NCI-H345 treated with DMSO at 0.1 percent for 48 hours (cell line): ENCODE results near the gene SEPTIN5.

ENCODE experiments used
- DNase-seq: peaks from one replicate; lab custom pipeline; 2025; ENCODE audit not compliant: unreplicated experiment; lab: John Stamatoyannopoulos, UW

SEPTIN5 gene

DNA sequence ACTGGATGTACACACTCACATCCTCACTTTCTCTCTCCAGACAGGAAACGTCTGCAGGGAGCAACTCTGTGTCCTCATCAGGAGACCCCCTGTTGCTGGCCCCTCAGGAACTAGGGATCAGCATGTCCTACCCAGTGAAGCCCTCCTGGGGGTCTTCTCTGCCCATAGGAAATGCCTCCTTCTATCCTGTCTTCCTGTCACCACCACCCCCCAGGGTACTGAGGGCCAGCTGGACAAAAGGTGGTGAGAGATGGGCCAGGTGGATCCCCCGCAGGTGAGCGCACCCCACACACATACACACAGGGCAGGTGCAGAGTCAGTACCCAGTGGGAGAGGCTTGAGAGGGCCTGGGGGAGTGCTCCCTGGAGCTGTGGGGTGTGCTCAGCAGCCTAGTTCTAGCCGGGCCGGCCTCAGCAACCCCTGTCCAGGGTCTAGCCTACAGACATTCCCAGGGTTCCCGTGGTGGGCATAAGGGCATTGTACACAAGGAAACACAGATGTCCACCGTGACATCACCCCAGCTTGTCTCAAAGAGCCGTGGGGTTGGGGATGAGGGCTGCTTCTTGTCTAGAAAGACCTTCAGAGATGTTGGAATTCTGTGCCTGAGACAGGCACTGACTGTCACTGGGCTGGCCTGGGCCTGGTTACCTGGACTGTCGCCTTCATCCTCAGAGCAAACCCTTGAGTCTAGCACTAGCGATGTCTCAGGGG, 18.3 kb downstream of the SEPTIN5 start:
- no peak for DNase-seq

DNA sequence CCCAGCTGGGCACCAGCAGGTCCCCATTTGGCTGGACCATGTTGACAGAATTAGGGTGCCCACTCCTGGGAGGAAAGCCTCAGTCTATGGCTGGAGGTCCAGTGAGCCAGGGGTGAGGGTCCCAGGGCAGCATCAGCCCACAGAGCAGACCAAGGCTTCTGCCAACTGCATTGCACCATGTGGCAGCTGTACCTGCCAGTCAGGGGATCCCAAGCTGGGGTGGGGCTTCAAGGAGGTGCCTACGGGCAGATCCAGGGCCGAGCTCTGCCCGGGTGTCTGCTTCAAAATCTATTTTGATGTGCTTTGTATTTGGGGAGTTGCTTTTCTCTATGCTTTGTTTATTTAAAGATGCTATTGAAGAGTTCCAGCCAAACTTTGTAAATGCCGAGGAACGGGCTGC, 19.5 kb downstream of the SEPTIN5 start:
- no peak for DNase-seq

DNA sequence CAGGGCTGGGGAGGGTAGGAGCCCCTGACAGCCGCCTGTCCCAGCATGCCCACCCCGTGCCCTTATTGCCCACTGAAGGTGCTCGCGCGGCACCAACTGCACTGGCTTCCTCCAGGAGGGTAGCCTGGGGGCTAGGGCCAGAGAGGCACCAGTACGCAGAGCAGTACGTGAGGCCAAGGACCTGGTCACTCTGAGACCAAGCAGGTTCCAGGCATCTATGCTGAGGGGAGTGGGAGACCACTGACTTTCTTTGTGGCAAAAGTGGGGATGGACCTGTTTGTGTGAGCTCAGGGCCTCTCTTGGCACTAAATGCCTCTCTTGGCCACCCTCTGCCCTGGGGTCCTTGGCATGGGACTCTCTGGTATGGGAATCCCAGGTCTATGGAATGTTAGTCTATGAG, 19.9 kb downstream of the SEPTIN5 start:
- DNase-seq, result no peak

DNA sequence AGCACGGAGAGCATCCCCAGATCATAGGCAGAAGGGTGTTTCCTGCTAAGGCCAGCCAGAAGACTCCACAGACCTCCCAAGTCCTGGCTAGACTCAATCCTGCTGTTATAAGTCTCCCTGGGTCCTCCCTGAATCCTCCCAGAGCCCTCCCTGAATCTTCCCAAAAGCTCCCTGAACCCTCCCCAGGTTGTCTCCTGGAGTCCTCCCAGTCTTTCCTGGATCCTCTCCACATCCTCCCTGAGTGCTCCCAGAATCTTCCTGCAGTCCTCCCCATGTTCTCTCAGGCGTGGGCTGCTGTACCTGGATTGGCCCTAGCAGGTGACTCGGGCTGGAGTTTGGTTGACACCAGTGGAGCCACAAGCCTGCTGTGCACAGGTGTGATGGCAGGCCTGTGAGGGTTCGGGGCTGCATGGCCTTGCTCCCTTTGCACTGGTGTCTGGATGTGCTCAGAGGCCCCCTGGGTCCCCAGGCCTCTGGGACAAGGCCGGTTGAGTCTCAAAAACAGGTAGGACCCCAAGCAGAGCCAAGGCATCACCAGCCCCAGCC, 20.6 kb downstream of the SEPTIN5 start:
- DNase-seq, result no peak

DNA sequence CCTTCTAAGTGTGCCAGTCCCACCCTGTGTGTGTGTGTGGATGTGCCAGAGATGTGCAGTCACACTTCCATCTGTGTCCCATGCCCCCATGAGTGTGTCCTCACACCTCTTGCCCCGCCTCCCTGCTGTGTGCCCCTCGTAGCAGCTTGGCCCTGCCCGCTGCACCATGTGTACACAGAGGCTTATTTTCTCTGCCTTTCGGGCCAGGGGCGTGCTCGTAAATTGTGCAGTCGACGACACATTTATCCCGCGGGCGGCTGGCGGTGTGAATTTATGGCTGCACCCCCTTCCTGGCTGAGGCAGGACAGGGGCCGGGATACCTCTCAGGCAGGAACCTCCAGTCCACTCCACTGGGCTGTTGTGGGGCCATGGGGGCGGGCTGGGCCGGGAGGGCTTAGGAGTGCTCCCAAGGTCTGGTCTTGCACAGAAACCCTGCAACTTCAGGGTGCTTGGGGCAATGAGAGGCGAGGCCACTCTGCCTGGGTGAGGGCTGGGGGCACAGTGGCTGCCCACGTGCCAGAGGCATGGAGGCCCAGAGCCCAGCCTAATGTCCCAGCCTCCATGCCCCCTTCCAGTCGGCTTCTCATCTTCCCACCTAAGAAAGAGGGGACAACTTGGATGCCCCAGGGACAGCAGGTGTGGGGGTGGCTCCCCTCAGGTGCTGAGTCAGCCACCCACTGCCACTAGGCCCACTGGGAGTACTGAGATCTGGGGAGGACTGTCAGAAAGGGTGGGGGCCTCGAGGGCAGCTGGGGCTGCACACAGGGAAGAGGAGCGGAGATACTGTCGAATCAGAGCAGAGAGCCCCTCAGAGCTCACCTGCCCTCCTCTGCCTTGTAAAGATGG, 21.6 kb downstream of the SEPTIN5 start:
- no peak for DNase-seq

DNA sequence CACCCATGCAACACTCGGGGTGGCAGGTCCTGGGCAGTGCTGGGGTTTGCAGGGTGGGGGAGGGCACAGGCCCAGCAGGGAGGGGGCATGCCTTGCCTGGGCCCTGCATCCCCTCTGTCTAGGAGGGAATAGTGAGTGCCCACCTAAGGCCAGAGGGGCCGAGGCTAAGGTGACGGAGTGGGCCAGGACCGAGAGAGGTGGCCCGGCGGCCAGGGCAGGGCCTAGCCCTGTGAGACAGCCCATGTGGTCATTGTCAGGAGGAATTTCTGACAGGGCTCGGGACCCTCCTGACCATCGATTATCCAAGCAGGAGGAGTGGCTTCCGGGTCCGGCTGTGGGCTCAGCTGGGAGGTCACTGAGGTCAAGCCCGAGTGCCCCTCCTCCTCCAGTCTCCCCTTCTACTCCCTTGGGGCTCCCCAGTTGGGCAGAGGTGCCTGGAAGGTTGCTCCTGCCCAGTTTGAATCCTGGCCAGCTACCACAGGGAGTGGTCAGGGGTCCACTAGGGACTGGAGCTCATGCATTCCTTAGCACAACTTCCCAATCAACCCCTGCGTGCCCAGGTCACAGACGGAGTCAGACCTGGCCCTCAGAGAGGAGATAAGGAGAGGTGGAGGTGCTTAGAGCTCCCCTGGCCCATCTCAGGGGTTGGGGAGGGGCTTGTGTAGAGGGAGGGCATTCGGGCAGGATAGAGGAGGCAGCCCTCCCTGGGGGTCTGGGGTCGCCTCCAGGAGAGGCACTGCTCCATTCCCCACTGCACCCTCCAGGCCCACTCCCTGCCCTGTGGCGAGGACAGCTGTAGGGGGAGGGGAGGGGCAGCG, 23.8 kb downstream of the SEPTIN5 start:
- DNase-seq, result no peak

DNA sequence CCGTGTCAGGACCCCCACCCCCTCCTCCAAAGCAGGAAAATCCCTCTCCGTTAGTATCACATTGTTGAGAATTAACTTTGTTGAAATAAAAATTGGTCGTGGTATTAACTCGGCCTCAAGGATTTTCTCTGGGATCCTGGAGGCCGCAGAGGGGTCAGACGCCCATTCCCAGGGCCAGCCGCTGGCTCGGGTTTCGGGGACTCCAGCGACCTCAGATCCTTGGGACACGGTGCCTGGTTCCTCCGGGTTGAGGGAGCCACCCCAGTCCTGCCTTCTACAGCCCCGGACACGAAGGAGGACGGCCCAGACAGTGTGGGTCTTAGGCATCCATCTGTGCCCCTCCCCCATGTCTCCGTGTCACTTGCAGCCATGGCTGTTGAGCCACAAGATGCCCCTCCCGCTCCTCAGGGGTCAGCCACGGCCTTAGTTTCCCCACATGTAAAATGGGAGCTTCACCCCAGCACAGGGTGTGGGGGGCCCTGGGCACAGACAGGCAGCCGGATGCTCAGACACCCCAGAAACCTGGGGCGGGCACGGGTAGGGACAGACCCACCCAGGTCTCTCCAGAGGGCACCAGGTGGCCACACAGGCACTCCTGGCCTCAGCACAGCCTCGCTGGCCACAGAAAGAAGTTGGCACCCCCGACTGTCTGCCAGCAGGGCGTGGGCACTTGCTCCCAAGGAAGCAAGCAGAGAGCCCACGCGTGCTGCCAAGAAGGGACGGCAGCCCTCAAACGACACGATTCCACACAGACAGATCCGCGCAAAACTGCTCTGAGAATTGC, 24.6 kb downstream of the SEPTIN5 start:
- DNase-seq, result no peak

DNA sequence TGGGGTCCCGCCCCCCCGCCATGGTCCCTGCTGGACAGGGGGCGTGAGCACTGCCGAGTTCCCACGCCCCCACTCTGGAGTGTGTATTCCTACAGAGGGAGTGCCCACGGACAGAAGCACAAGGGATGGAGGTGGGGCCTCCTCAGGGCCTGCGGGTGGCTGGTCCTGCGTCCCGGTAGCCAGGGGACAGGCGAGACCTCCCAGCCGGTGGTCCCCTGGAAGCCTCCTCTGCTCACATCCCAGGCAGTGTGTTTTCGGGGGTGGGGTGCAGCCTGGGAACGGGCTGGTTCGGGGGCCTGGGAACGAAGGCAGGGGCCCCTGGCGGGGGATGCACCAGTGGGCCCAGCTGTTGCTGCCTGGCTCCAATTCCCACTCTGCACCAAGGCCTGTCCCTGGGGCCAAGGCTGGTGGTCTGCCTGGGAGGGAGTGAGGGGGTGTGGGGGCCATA, 25.2 kb downstream of the SEPTIN5 start:
- no peak for DNase-seq

DNA sequence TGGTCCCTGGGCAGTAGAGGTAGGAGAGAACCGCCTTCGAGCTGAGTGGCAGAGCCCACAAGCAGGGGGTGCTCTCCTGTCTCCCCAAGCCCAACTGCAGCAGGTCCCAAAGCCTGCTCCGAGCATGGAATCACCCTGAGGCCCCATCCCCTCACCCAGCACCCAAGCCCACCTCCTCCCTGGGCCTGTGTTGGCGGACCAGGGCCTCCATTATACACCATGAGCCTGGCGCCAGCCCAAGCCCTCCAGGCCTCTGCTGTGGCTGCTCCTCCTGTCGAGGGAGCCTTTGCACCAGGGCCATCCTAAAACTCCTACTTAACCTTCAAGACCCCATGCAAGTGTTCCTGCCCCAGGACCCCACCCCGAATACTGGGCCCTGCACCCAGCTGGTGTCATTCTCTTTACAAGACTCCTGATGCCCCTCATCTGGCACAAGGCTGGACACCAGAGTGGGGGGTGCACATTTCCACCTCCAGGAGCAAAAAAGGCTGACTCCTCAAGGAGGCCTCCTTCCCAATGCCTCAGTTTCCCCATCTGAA, 25.7 kb downstream of the SEPTIN5 start:
- DNase-seq, result no peak

DNA sequence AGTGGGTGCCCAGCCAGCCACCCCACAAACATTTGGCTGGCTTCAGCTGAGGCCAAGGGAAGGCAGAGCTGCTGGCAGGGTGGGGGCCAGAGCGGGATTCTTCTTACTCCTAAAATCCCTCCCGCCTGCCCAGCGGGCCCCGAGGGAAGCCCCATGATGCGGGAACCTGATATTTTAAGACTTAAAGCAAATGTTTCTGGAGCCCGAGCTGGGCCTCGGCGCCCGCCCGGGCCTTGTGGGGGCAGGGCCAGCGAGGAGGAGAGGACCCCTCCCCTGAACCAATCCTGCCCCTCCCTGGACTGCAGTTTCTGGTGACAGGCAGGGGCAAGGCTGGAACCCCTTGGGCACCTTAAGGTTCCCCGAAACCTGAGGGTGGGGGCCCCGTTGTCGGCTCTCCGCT, 26.3 kb downstream of the SEPTIN5 start:
- DNase-seq, result no peak

DNA sequence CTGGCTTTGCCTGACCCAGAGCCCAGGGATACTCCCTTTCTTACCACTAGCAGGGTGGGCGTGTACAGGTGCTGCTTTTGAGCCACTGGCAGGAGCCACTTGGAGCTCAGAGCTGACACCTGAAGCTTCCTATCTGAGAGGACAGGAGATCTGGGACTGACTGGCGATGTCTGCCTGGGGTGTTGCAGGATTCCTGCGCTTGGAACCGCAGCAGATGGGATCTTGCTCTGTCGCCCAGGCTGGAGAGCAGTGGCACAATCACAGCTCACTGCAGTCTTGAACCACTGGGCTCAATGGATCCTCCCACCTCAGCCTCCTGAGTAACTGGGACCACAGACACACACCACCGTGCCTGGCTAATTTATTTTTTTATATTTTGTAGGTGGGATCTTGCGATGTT, 26.8 kb downstream of the SEPTIN5 start:
- no peak for DNase-seq

DNA sequence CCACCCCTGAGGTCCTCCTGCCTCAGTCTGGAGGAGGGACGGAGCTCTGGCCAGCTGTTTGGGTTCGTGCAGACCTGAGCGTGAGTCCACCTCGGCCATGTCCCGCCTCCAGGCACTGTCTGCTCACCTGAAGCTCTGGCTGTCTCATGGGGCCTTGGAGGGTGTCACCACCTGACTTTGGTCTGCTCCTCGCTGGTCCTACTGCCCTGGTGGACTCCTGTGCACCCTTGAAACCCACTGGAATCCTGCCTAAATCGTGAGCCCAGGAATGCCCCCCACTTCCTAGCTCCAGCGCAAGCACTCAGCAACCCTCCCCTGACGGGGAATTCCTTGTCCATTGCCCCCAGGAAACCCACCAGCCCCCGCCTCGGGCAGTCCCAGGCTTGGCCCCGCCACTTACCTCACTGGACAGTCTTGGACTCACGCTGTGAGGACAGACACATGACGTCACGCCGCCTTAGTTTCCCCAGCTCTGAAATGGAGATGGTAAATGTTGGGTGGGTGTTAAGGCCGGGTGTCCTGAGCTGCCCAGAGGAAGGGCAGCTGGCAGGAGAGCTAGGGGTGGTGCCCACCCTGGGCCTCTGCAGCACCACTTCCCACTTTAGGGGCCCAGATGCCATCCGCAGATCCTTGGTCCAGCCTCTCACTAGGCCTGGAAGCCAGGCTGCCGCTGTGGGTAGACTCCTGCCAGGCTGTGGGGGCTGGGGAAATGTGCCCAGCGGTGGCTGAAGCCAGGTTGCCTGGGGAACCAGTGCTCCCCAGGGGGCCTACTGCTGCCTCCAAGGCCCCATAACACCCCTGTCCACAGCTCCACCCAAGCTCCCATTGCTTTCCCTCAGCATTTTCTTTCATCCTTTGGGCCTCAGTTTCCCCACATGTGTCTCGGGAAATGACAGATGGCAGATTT, 28.1 kb downstream of the SEPTIN5 start:
- no peak for DNase-seq

DNA sequence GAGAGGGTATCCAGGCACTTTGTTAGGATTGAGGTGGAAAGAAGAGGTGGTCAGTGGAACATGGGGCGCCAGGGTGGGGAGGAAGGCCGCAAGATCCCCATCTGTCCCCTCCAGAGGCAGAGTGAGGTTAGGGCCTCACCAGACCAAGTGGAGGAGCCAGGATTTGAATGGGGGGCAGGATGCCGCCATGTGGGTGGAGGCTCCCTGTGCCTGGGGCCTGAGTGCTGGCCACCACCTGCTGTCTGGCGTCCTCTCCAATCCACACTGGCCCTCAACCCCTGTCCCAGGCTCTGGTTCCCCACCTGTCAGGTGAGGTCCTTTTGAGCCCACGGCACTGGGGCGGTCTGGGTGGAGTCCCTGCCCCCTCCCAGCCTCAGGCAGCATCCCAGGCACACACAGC, 28.8 kb downstream of the SEPTIN5 start:
- DNase-seq, result no peak

DNA sequence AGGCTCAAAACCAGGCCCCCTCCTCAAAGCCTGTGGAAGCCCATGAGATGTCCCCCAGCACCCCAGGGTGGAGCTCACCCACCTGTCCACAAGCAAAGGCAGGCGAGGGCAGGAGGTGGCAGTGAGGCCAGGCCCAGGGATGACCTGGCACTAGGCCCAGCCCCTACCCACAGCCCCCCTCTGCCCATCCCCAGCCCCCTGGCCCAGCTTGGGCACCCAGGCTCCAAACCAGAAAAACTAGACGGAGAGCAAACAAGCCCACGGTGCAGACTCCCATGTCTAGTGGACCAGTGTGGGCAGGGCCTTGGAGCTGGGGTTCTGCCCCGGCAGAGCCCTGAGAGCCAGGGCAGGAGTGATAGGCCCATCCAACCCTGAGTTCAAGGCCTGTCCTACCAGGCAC, 29.3 kb downstream of the SEPTIN5 start:
- no peak for DNase-seq

DNA sequence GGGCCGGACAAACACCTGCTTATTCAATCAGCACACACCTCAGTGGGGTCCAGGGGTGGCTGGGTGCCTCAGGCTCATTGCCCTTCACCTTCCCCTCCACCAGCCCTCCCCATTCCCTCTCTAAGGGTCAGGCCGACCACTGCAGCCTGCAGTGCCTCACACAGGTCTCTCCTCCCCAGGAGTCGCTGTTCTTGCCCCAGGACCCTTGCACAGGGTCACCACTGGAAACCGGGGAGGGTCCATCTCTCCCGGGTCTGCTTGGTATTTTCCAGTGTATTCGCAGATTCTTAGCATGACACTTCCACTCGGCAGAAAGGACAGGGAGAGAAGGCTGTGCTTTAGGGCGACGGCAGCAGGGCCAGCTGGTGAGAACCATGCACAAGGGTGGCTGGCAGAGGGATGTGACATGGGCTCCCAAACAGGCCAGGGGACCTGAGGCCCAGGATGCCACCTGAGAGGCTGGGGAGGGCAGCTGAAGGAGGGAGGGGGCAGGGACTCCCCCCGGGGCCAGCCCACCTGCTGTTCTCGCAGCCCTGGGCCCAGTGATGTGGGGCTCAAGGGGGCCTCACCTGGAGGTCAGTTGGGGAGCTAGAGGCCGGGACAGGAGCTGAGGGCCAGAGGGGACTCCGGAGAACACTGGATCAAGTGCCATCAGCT, 30.2 kb downstream of the SEPTIN5 start:
- no peak for DNase-seq

DNA sequence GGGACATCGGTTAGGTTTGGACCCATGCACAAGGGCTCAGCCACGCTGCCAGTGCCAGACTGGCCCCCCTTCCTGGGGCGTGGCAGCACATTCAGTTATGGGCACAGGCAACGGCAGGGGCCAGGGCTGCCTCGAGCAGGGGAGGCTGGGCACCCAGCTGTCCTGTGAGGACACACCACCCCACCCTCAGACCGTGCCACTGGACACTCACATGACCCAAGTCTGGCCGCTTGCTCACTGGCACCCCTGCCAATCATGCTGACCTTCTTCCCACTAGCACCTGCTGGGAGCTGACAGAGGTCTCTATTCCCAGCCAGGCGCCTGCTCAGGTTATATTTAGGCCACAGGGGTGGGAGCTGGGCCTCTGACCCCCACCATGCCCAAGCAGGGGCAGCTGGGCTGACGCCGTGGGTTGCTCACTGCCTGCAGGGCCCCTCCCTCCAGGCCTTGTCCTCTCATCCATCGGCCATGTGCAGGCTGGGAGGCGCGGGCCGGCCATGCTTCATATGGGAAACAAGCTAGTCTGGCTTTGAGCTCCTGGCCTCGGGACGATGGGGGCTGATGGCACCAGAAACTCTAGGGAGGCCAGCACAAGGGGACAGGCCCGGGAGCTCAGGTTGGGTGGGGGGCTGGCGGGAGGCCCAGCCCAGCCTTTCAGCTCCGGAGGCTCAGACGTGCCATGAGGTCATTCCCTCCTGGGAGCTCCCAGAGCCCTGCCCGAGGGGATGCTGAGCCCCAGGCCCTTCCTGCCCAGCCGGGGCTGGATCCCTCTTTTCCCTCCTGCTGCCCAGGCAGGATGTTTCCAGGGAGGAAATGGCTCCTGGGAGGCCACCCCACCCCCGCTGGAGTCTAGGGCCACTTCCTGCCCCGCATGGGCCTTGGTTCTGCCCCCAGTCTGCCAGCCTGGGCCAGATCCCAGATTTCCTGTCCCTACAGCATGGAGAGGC, 31.1 kb downstream of the SEPTIN5 start:
- no peak for DNase-seq

DNA sequence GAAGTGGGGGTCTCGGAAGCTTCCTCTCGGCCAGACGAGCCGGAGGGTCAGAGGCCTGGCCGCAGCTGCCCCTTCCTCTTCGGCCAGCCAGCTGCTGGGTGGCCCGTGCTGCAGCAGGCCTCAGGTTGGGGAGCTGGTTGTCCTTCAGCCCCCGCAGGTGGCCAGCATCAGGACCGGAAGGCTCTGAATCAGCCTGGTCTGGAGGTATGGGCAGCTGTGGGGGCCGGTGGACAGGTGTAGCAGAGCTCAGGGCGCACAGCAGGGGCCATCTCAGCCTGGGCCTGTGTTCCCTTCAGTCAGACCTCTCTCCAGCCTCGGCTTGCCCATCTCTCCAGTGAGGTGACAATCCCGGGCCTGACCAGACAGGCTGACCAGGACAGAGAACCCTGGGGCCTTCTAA, 32.4 kb downstream of the SEPTIN5 start:
- DNase-seq, result no peak

DNA sequence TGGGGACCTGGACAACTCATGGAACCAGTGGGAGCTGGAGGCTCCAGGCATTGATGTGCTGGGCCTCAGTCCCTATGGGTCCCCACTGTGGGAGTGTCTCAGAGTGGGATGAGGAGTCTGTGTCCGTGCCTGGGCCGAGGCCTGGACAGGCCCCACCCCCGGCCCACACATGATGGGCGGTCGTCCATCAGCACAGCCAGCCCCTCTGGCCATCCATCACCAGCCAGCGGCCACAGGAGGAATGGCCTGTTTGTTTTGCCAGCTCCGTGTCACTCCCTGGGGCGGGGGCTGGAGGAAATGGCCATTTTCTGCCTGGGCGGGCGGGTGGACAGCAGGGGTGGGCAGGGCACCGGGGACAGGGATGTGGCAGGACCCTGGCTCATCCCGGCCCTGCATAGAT, 33.2 kb downstream of the SEPTIN5 start:
- no peak for DNase-seq
